HCT116 (cell line): ENCODE data around the gene CYP51A1. TPM values are rescaled to one million over a fixed set of nuclear protein-coding genes. Genes with fewer than 3 reads are reported as not detected.
A peak's percentile ranks its signal among the peaks of the same experiment; 100 is the strongest.

Experiments used
- ATAC-seq: fragments of 200-7000 bp; cut with Tn5 transposase; 2 replicates; pipeline ENCODE4 v1.9.1; 2020; ENCODE audit warnings: mild to moderate bottlenecking, moderate library complexity
- BruUV-seq: library from RNA; stranded (reverse); fragments of 400-500 nt; replicated peaks from 2 replicates; lab custom pipeline; 2021; lab: Mats Ljungman, UMichigan
- CTCF ChIA-PET: fragments of 300-600 bp; sonication (Branson Sonifier 250); formaldehyde crosslinking; loops from one replicate; lab custom pipeline; 2021; ENCODE audit warnings: antibody characterized with exemption; lab: Charles Lee
- POLR2A ChIA-PET: fragments of 300-600, 350-600 bp; sonication (Branson Sonifier 250); formaldehyde crosslinking; loops from one replicate; lab custom pipeline; 2021; ENCODE audit warnings: antibody characterized with exemption; lab: Charles Lee
- RAD21 ChIA-PET, 2 experiments: fragments of 300-600 bp; sonication (Branson Sonifier 250); formaldehyde crosslinking; loops; one replicate each; lab custom pipeline; 2023; ENCODE audit warnings: low total read pairs in 2 of 2; ENCODE audit not compliant: uncharacterized antibody in 2 of 2, unreplicated experiment in 2 of 2, low non-redundant PET in 1 of 2; lab: Charles Lee
- DNase-seq: peaks from one replicate; pipeline ENCODE4 v3.0.0-alpha.2; 2010; ENCODE audit warnings: low read depth, low spot score
- H2AFZ ChIP-seq: fragments of 200-600 bp; shearing (Covaris generic), sonication (generic); 2 replicates; pipeline ENCODE4 v1.6.1; 2017; ENCODE audit warnings: low read depth, mixed run types, mixed read lengths, antibody characterized with exemption, low read length; ENCODE audit not compliant: poor library complexity, severe bottlenecking
- H3K27ac ChIP-seq: 2 replicates; pipeline ENCODE4 v1.5.1; 2012; ENCODE audit warnings: low read depth, low read length
- H3K27me3 ChIP-seq: fragments of 200-600 bp; sonication (generic); 2 replicates; pipeline ENCODE4 v1.6.1; 2016; ENCODE audit warnings: mixed run types, low read length, mixed read lengths; ENCODE audit not compliant: insufficient read depth
- H3K36me3 ChIP-seq, 2 experiments: fragments of 200-500 bp in 1 of 2; fragments of 200-600 bp in 1 of 2; sonication (Bioruptor generic) in 1 of 2; sonication (generic) in 1 of 2; 2 replicates each; pipeline versions ENCODE4 v1.5.1 to v1.6.1; 2014 to 2016; ENCODE audit warnings: low read length in 2 of 2, inconsistent platforms in 1 of 2, mixed read lengths in 1 of 2, mixed run types in 1 of 2; ENCODE audit not compliant: insufficient read depth in 2 of 2, control insufficient read depth in 1 of 2
- H3K4me1 ChIP-seq, 2 experiments: fragments of 200-600 bp in 1 of 2; sonication (generic) in 1 of 2; 2 replicates each; pipeline versions ENCODE4 v1.5.1 to v1.6.1; 2012 to 2017; ENCODE audit warnings: low read length in 2 of 2, inconsistent platforms in 1 of 2, mild to moderate bottlenecking in 1 of 2, mixed read lengths in 1 of 2, mixed run types in 1 of 2, moderate library complexity in 1 of 2; ENCODE audit not compliant: insufficient read depth in 2 of 2, control insufficient read depth in 1 of 2
- H3K4me2 ChIP-seq: fragments of 200-600 bp; sonication (generic); 2 replicates; pipeline ENCODE4 v1.6.1; 2017; ENCODE audit warnings: mixed run types, low read length, mixed read lengths
- H3K4me3 ChIP-seq, 2 experiments: fragments of 200-600 bp in 1 of 2; sonication (generic) in 1 of 2; replicated peaks in 1 of 2; 2 replicates each; pipeline ENCODE4 v1.5.1; 2011 to 2016; ENCODE audit warnings: low read length in 2 of 2, control low read depth in 1 of 2, low read depth in 1 of 2, mild to moderate bottlenecking in 1 of 2, mixed read lengths in 1 of 2, mixed run types in 1 of 2
- H3K79me2 ChIP-seq: fragments of 200-600 bp; sonication (generic); 2 replicates; pipeline ENCODE4 v1.6.1; 2017; ENCODE audit warnings: mild to moderate bottlenecking, mixed run types, low read length, moderate library complexity, mixed read lengths; ENCODE audit not compliant: insufficient read depth
- H3K9ac ChIP-seq: fragments of 200-600 bp; sonication (generic); 2 replicates; pipeline ENCODE4 v1.6.1; 2016; ENCODE audit warnings: low read length, mixed read lengths
- H3K9me2 ChIP-seq: fragments of 200-600 bp; sonication (generic), shearing (Covaris generic); 2 replicates; pipeline ENCODE4 v1.6.1; 2017; ENCODE audit warnings: mixed run types, mild to moderate bottlenecking, moderate library complexity; ENCODE audit not compliant: insufficient read depth
- H3K9me3 ChIP-seq, 2 experiments: fragments of 200-500 bp in 1 of 2; fragments of 200-600 bp in 1 of 2; sonication (Bioruptor generic) in 1 of 2; sonication (generic) in 1 of 2; 2 replicates each; pipeline ENCODE4 v1.6.1; 2014 to 2017; ENCODE audit warnings: low read length in 2 of 2, mixed read lengths in 2 of 2, inconsistent platforms in 1 of 2, low read depth in 1 of 2, mild to moderate bottlenecking in 1 of 2, mixed run types in 1 of 2, moderate library complexity in 1 of 2; ENCODE audit not compliant: control insufficient read depth in 1 of 2, insufficient read depth in 1 of 2
- H4K20me1 ChIP-seq: fragments of 200-600 bp; sonication (generic), shearing (Covaris generic); 2 replicates; pipeline ENCODE4 v1.6.1; 2017; ENCODE audit warnings: mixed run types, mild to moderate bottlenecking, moderate library complexity; ENCODE audit not compliant: insufficient read depth
- CBX3 ChIP-seq: IDR thresholded peaks from 2 replicates; pipeline ENCODE4 v1.6.1; 2012; ENCODE audit warnings: low read depth
- EGR1 ChIP-seq: IDR thresholded peaks from 2 replicates; pipeline ENCODE4 v1.6.1; 2012; ENCODE audit warnings: low read depth
- FOSL1 ChIP-seq: IDR thresholded peaks from 2 replicates; pipeline ENCODE4 v1.6.1; 2012; ENCODE audit warnings: low read depth
- RAD21 ChIP-seq: IDR thresholded peaks from 2 replicates; pipeline ENCODE4 v1.6.1; 2012; ENCODE audit warnings: low read depth, mild to moderate bottlenecking
- SRF ChIP-seq: IDR thresholded peaks from 2 replicates; pipeline ENCODE4 v1.6.1; 2012; ENCODE audit warnings: low read depth
- YY1 ChIP-seq: IDR thresholded peaks from 2 replicates; pipeline ENCODE4 v1.6.1; 2011; ENCODE audit warnings: low read length, low read depth, moderate library complexity, mild to moderate bottlenecking; ENCODE audit not compliant: insufficient replicate concordance; ENCODE audit errors: extremely low read depth
- intact Hi-C: fragments of 100-400 bp; cut with micrococcal nuclease; formaldehyde crosslinking; loops from 2 replicates; pipeline ENCODE4 v1.10.0; 2022
- total RNA-seq: library from RNA; stranded (reverse); gene quantifications from one replicate; pipeline ENCODE4 v1.2.1, GENCODE V29; 2021; ENCODE audit not compliant: unreplicated experiment
- TF ChIP-seq, protein P1 (sequence below), 3 experiments: fragments of 200-600 bp in 1 of 3; sonication (generic) in 1 of 3; IDR thresholded peaks in 2 of 3; conservative IDR thresholded peaks in 1 of 3; 2 replicates each; pipeline ENCODE4 v1.5.1; 2012 to 2017; ENCODE audit warnings: low read depth in 2 of 3, low read length in 2 of 3, antibody characterized with exemption in 1 of 3, borderline replicate concordance in 1 of 3, control low read depth in 1 of 3, mild to moderate bottlenecking in 1 of 3, mixed read lengths in 1 of 3, mixed run types in 1 of 3, moderate library complexity in 1 of 3; ENCODE audit not compliant: insufficient read depth in 1 of 3
- TF ChIP-seq, protein P2 (sequence below): IDR thresholded peaks from 2 replicates; pipeline ENCODE4 v1.6.1; 2012

The CYP51A1 gene
- total RNA-seq, 1 experiment from 2014 or later, result 85.7 TPM

DNA sequence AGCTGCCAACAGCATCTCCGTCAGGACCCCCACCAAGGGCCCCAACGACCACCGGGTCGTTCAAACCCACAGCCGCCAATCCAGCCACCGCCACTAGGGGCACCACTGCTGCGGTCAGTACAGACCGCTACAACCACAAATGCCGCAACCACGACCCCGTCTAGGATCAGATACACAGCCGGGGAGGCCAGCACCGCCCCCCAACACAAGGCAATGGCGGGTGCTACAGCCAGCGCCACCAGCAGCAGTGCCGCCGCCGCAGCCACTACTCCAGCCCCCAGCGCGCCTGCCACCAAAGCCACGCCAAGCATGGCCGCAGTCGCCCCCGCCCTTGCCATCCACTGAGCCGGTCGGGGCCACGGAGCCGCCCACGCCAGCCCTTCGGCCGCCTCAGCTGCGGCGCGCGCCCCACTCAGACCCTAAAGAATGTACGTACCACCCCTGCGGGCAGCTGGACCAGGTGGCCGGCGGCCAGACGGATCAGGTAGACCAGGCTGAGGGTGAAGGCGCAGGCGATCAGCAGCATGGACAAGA, 473 bp downstream of the CYP51A1 start:
- Histone ChIP-seq H3K27me3 (no peaks in the 10 kb centered on the region), H3K4me2 (peak overlapping the region; percentile 94), H3K4me1 (peaks cover 5 to 24% of the 10 kb centered on the region in 2 experiments; a peak in 2 of 4 replicates), H3K9ac (peak overlapping the region; percentile 91), H3K9me2 (no peaks in the 10 kb centered on the region; the same call in 1 of the 2 replicates), H3K36me3 (peaks cover 11 to 12% of the 10 kb centered on the region in 2 experiments; a peak in 3 of 4 replicates), H3K79me2 (peaks cover 51% of the 10 kb centered on the region), H4K20me1 (no peaks in the 10 kb centered on the region; the same call in 1 of the 2 replicates), H2AFZ (no peak overlapping the region), H3K4me3 (peak overlapping the region; percentile 84 to 97), H3K27ac (peak overlapping the region; percentile 94), H3K9me3 (no peaks in the 10 kb centered on the region)
- DNase-seq (peak; percentile 33), ATAC-seq (peak; percentile 59)
- BruUV-seq, result no TSS peak
- TF ChIP-seq FOSL1 (no peak), CBX3 (0 out of 2 replicates have a peak, but pooled peaks have one; percentile 13), EGR1 (peak; percentile 96), YY1 (peak; percentile 55), SRF (no peak), RAD21 (peak; percentile 49; the same call in 1 of the 2 replicates)
- TF ChIP-seq, protein P1, sequence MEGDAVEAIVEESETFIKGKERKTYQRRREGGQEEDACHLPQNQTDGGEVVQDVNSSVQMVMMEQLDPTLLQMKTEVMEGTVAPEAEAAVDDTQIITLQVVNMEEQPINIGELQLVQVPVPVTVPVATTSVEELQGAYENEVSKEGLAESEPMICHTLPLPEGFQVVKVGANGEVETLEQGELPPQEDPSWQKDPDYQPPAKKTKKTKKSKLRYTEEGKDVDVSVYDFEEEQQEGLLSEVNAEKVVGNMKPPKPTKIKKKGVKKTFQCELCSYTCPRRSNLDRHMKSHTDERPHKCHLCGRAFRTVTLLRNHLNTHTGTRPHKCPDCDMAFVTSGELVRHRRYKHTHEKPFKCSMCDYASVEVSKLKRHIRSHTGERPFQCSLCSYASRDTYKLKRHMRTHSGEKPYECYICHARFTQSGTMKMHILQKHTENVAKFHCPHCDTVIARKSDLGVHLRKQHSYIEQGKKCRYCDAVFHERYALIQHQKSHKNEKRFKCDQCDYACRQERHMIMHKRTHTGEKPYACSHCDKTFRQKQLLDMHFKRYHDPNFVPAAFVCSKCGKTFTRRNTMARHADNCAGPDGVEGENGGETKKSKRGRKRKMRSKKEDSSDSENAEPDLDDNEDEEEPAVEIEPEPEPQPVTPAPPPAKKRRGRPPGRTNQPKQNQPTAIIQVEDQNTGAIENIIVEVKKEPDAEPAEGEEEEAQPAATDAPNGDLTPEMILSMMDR (IDR thresholded peaks at IDR 0.05 in 2 of 3, conservative IDR thresholded peaks at IDR 0.05 in 1 of 3; ENCODE audit: borderline replicate concordance in 1 of 3, insufficient read depth in 1 of 3, low read depth in 2 of 3, low read length in 2 of 3), result peak; percentile 33 to 93 (median 91); a peak in 5 of 6 replicates
- TF ChIP-seq, protein P2, sequence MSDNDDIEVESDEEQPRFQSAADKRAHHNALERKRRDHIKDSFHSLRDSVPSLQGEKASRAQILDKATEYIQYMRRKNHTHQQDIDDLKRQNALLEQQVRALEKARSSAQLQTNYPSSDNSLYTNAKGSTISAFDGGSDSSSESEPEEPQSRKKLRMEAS, result peak; percentile 65
- intact Hi-C loops, result loop anchor here (1.0 kb wide), 1 partner anchor 313 kb away; the partner anchor contains the start of gene GATAD1
- RAD21 ChIA-PET, result no interaction called here
- POLR2A ChIA-PET, result interaction anchor here (1.0 kb wide), 1 partner anchor 12 kb away, joined by 3 read pairs; no protein-coding TSS in a partner anchor
- CTCF ChIA-PET, result interaction anchor here (1.0 to 1.3 kb wide), 2 partner anchors 11 to 313 kb away, joined by 4 to 8 read pairs; partner anchors contain the start of gene GATAD1
